Effector memory CD4-positive, alpha-beta T cell (primary cell): Measurements from ENCODE around the gene NCOR1.
"Not testable (repeated sequence)": the region's sequence is repeated elsewhere in the genome, so short reads cannot be mapped to it uniquely, and the experiment has no call there.

Source experiments
- DNase-seq, 3 donors: peaks; one replicate each; pipeline ENCODE4 v3.0.0-alpha.2; 2020
- H3K27ac ChIP-seq: 2 replicates; pipeline ENCODE4 v1.7.0; 2013; ENCODE audit warnings: mild to moderate bottlenecking, low read length, moderate library complexity; ENCODE audit not compliant: insufficient read depth, poor library complexity, severe bottlenecking
- H3K27me3 ChIP-seq: replicated peaks from 2 replicates; pipeline ENCODE4 v1.7.0; 2013; ENCODE audit warnings: mild to moderate bottlenecking, low read length; ENCODE audit not compliant: insufficient read depth, control insufficient read depth, poor library complexity, severe bottlenecking
- H3K36me3 ChIP-seq: 2 replicates; pipeline ENCODE4 v1.7.0; 2013; ENCODE audit warnings: mild to moderate bottlenecking, low read length, moderate library complexity; ENCODE audit not compliant: control insufficient read depth, insufficient read depth
- H3K4me1 ChIP-seq: 2 replicates; pipeline ENCODE4 v1.7.0; 2013; ENCODE audit warnings: low read length, mild to moderate bottlenecking; ENCODE audit not compliant: control insufficient read depth, insufficient read depth, poor library complexity, severe bottlenecking
- H3K4me3 ChIP-seq: 2 replicates; pipeline ENCODE4 v1.7.0; 2013; ENCODE audit warnings: low read length, low read depth, mild to moderate bottlenecking; ENCODE audit not compliant: insufficient read depth, poor library complexity, severe bottlenecking
- H3K9me3 ChIP-seq: 2 replicates; pipeline ENCODE4 v1.7.0; 2013; ENCODE audit warnings: mild to moderate bottlenecking, low read length, moderate library complexity; ENCODE audit not compliant: control insufficient read depth

NCOR1 gene

GRCh38 chr17:16247586-16247984 is 32.3 kb upstream of the NCOR1 start:
- DNase-seq, result no peak
- Histone ChIP-seq H3K4me1 (no peaks in the 10 kb centered on the region), H3K27me3 (no peaks in the 10 kb centered on the region), H3K9me3 (no peaks in the 10 kb centered on the region), H3K27ac (no peak overlapping the region), H3K36me3 (no peaks in the 10 kb centered on the region), H3K4me3 (no peak overlapping the region)

GRCh38 chr17:16243801-16244567 is 28.6 kb upstream of the NCOR1 start:
- Histone ChIP-seq H3K4me1 (no peaks in the 10 kb centered on the region), H3K9me3 (no peaks in the 10 kb centered on the region), H3K4me3 (no peak overlapping the region), H3K27ac (no peak overlapping the region), H3K36me3 (no peaks in the 10 kb centered on the region), H3K27me3 (no peaks in the 10 kb centered on the region)
- DNase-seq, result no peak

- Histone ChIP-seq H3K36me3 (no peaks in the 10 kb centered on the region), H3K9me3 (no peaks in the 10 kb centered on the region), H3K4me3 (no peak overlapping the region), H3K27ac (no peak overlapping the region), H3K4me1 (no peaks in the 10 kb centered on the region), H3K27me3 (no peaks in the 10 kb centered on the region)
- no peak for DNase-seq
Observed at GRCh38 chr17:16243385-16243784, 28.1 kb upstream of the NCOR1 start.

- Histone ChIP-seq H3K9me3 (no peaks in the 10 kb centered on the region), H3K27me3 (no peaks in the 10 kb centered on the region), H3K27ac (no peak overlapping the region), H3K4me1 (no peaks in the 10 kb centered on the region), H3K4me3 (no peak overlapping the region), H3K36me3 (no peaks in the 10 kb centered on the region)
- DNase-seq, result no peak
Observed at GRCh38 chr17:16241906-16242399, 26.6 kb upstream of the NCOR1 start.

- Histone ChIP-seq H3K9me3 (no peaks in the 10 kb centered on the region), H3K36me3 (no peaks in the 10 kb centered on the region), H3K4me3 (no peak overlapping the region), H3K4me1 (no peaks in the 10 kb centered on the region), H3K27me3 (no peaks in the 10 kb centered on the region), H3K27ac (no peak overlapping the region)
- DNase-seq, result no peak
Observed at GRCh38 chr17:16239931-16240330, 24.6 kb upstream of the NCOR1 start.

- H3K4me1 ChIP-seq, result peaks cover 6% of the 10 kb centered on the region
- H3K9me3 ChIP-seq, result no peaks in the 10 kb centered on the region
- H3K27ac ChIP-seq, result no peak overlapping the region
- no peak for DNase-seq
- no peaks in the 10 kb centered on the region for H3K36me3 ChIP-seq
- H3K27me3 ChIP-seq, result no peaks in the 10 kb centered on the region
- no peak overlapping the region for H3K4me3 ChIP-seq
Observed at GRCh38 chr17:16232391-16232790, 17.1 kb upstream of the NCOR1 start.

GRCh38 chr17:16229912-16230561 is 14.7 kb upstream of the NCOR1 start:
- H3K4me3 ChIP-seq, H3K27me3 ChIP-seq, H3K27ac ChIP-seq, H3K9me3 ChIP-seq, H3K4me1 ChIP-seq, H3K36me3 ChIP-seq, DNase-seq: not testable (repeated sequence)

- Histone ChIP-seq H3K27ac (no peak overlapping the region), H3K27me3 (no peaks in the 10 kb centered on the region), H3K4me3 (no peak overlapping the region), H3K36me3 (peaks cover 5% of the 10 kb centered on the region), H3K9me3 (no peaks in the 10 kb centered on the region), H3K4me1 (no peaks in the 10 kb centered on the region)
- no peak for DNase-seq
Observed at GRCh38 chr17:16222406-16222805, 7.1 kb upstream of the NCOR1 start.

- no peaks in the 10 kb centered on the region for H3K27me3 ChIP-seq
- no peaks in the 10 kb centered on the region for H3K9me3 ChIP-seq
- H3K36me3 ChIP-seq, result peaks cover 5% of the 10 kb centered on the region
- peak; percentile 67 to 75 (median 73) for DNase-seq
- H3K27ac ChIP-seq, result peak within 1 kb of the TSS; percentile 82
- peak within 1 kb of the TSS; percentile 91 for H3K4me3 ChIP-seq
- peaks cover 3% of the 10 kb centered on the region for H3K4me1 ChIP-seq
Observed at GRCh38 chr17:16217002-16217635, 1.8 kb upstream of the NCOR1 start, which contains the start of gene PIGL. PIGL (plus strand) TSS chr17:16217210; CDS start chr17:16217227, 17 bp downstream.
